ENCODE data around the gene HGD.

DNA sequence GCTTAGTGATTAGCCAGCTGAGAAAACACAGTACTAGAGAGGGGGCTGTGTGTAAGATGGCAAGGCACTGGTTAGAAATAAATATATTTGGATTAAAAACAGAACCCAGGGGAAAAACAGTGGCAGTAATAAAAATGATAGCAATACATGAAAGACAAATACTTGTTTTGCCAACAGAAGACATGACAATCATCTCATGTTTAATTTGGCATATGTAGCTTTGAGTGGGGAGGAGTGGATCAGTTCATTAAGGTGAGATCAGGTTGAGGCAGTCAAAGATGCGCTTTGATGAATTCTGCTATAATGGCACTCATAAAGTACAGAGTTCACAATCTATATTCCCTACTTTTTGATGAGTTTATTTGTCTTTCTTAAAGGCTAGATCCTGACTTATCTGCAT is 3.4 kb upstream of the HGD start:
- TF ChIP-seq, protein P1, sequence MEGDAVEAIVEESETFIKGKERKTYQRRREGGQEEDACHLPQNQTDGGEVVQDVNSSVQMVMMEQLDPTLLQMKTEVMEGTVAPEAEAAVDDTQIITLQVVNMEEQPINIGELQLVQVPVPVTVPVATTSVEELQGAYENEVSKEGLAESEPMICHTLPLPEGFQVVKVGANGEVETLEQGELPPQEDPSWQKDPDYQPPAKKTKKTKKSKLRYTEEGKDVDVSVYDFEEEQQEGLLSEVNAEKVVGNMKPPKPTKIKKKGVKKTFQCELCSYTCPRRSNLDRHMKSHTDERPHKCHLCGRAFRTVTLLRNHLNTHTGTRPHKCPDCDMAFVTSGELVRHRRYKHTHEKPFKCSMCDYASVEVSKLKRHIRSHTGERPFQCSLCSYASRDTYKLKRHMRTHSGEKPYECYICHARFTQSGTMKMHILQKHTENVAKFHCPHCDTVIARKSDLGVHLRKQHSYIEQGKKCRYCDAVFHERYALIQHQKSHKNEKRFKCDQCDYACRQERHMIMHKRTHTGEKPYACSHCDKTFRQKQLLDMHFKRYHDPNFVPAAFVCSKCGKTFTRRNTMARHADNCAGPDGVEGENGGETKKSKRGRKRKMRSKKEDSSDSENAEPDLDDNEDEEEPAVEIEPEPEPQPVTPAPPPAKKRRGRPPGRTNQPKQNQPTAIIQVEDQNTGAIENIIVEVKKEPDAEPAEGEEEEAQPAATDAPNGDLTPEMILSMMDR (IDR thresholded peaks at IDR 0.05) = no peak
- TF ChIP-seq POLR2A (IDR thresholded peaks at IDR 0.05) = no peak
- no peak for TF ChIP-seq POLR2AphosphoS5 (IDR thresholded peaks at IDR 0.05)
